NCI-H2107 treated with DMSO at 0.1 percent for 48 hours (cell line): ENCODE data around the gene EXOC6B.

Experiments used
- DNase-seq: peaks from one replicate; lab custom pipeline; 2025; ENCODE audit not compliant: unreplicated experiment; lab: John Stamatoyannopoulos, UW

The EXOC6B gene

GRCh38 chr2:72291059-72291458 is 534.8 kb downstream of the EXOC6B start:
- no peak for DNase-seq

DNA sequence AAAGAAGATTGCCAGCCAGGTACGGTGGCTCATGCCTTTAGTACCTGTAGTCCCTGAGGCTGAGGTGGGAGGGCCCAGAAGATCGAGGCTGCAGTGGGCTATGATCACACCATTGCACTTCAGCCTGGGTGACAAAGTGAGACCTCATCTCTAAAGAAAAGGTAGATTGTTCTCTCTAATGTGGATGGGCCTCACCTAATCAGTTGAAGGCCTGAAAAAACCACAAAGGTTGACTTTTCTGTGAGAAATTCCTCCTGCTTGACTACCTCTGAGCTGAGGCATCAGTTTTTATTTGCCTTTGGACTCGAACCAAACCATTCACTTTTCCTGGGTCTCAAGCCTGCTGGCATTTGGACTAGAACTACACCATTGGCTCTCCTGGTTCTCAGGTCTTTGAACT is 536.1 kb downstream of the EXOC6B start:
- DNase-seq: no peak

GRCh38 chr2:72289283-72289682 is 536.5 kb downstream of the EXOC6B start:
- DNase-seq: no peak

- no peak for DNase-seq
These were observed 547.8 kb downstream of the EXOC6B start for GRCh38 chr2:72278046-72278445.

DNA sequence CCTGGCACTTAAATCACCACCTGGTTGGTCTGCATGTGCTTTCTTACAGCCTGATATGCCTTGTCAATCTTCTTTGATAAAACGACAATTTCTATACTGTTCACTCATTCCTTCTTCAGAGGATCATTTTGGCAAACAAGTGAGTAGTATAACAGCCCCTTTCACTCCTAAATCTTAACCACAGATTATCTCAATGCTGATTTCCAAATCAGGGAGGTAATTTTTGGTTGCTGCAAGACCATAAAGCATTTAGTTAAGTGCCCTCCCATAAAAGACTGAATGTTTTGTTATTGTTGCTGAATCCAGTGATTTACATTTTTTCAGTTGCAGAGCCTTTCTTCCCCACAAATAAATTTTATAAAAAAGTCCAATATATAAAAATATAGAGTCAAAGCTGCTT is 549.0 kb downstream of the EXOC6B start:
- DNase-seq: no peak

DNA sequence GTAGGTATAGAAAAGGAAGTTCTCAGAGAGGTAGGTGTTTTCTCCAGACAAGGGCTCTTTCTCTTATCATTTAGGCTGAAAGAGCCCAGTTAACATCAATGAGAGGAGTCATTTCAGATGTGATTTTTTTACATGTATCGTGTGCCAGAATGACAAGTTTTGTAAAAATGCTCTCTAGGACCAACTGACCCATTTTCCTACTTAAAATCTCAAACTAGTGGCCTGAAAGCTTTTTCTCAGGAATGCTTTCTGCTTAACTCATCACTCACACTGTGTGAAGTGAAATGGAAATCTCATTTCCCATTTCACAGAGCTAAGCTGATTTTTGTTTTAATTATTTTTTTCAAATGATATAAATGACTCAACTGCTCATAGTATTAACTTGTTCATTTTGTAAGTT is 549.5 kb downstream of the EXOC6B start:
- no peak for DNase-seq

DNA sequence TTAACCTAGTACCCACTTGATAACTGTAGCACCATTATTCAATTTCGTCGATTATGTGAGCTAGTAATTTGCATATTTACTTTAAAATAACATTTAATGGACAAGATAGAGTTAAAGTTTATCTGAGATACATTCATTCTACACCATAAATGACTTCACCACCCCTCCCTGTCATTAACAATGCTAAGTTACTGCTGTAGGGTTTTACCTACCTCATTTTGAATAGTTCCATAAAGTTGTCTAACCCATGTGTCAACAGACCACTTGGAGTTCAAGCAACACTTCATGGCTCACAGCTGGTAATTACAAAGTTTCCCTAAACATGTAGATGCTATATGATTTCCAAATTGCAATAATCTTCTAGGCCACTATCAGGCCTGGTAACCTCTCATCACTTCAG is 550.7 kb downstream of the EXOC6B start:
- no peak for DNase-seq

- DNase-seq: no peak
These were observed 551.4 kb downstream of the EXOC6B start for GRCh38 chr2:72274380-72274797.

GRCh38 chr2:72273384-72273783 is 552.4 kb downstream of the EXOC6B start:
- DNase-seq: no peak

DNA sequence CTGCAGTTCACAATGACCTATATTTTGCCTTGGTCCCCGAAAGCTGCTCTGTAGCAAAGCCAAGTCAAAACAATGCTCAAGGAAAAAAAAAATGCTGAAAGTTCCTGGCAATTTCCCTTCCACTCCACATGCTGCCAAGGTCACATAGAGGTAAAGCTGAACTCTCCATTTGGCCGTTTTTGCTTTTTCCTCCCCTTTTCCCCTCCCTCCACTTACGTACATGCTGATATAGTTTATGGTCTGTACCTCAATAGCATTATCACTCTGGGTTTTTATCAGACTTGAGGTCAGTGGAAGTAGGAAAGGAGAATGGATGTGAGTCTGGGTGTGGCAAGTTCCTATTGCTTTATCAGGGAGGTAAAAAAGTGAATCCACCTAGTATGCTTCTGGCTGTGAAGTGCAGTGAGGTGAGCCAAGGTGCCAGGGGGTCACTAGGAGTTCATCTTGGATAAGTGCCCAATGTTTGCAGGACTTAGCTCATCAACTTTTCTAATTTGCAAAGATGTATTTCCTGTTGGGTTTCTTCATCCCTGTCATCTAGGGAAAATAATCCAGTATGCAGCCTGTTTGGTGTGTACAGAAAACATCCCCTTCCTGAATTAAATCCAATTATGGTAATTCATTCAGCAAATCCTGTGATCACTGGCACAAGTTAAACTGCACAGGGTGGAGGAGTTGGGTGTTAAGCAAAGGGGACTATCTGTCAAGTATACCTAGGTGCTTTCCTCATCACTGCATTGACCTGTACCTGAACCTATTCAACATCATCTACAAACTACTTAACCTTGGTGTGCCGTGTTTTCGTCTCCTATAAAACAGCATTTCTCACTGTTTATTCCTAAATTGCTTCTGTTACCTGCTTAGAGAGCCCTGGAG is 553.8 kb downstream of the EXOC6B start:
- DNase-seq: no peak

GRCh38 chr2:72271276-72271614 is 554.6 kb downstream of the EXOC6B start:
- DNase-seq: no peak

- DNase-seq: no peak
These were observed 555.1 kb downstream of the EXOC6B start for GRCh38 chr2:72270556-72271275.

DNA sequence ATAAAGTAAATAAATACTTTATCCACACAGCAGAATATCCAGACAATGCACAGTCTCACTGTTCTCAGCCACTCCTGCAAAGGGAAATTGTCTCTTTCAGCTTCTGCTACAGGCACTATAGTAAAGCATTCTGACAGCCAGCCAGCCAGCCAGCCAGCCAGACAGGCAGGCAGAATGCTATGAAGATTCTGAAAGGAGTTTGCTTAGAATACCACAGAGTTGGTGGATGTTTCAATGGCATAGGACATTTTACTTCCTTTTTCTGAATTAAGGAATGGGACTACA is 562.1 kb downstream of the EXOC6B start:
- DNase-seq: no peak

- DNase-seq: no peak
These were observed 562.6 kb downstream of the EXOC6B start for GRCh38 chr2:72263043-72263775.

- no peak for DNase-seq
These were observed 564.8 kb downstream of the EXOC6B start for GRCh38 chr2:72261076-72261475.

DNA sequence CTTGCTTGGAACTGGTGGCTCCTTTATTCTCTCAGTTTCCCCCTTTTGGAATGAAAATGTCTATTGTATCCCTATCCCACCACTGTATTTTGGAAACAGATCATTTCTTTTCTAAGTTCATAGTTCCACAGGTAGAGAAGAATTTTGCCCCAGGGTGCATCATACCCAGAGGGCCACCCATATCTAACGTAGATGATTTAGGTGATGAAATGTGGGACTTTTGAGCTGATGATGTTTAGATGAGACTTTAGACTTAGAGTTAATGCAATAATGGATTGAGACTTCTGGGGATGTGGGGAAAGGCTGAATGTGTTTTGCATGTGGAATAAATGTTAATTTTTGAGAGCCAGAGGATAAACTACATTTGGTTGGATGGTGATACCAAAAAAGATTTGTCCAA is 570.3 kb downstream of the EXOC6B start:
- DNase-seq: no peak

DNA sequence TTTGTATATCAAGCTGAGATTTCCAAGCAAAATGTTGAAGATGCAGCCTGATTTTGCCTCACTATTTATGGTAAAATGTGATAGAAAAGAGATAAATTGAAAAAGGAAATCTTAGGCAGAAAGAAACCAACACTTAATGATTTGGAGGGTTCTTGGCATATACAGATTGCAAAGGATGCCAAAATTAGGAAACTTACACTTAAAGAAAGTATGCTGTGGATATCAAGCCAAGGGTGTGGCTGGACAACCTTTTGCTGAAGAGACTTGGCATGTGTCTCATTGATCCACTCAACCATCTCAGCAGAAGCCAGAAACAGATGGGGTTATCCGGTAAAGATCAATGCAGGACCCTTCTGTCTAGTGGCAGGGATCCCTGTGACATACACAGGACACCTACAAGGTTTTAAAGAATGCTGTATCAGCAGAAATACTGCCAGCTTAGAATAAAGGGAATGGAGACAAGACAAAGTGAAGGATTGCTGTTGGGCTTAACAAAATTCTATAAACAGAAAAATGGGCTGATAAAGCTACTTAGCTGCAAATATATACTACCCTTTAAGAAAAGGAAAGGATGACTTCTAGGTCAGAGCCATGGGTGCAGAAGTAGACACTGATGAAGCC is 570.9 kb downstream of the EXOC6B start:
- DNase-seq: no peak

DNA sequence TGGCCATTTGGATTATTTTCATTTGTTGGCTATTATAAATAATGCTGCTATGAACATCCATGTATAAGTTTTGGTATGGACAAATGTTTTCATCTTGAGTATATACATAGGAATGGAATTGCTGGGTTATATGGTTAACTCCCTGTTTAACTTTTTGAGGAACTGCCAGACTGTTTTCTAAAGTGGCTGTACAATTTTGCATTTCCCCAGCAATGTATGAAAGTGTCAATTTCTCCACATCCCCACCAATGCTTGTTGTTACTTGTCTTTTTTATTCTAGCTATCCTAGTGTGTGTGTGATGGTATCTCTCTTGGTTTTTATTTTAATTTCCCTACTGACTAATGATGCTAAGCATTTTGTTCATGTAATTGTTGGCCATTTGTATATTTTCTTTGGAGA is 587.5 kb downstream of the EXOC6B start:
- DNase-seq: no peak

GRCh38 chr2:72237549-72237948 is 588.3 kb downstream of the EXOC6B start:
- DNase-seq: no peak

DNA sequence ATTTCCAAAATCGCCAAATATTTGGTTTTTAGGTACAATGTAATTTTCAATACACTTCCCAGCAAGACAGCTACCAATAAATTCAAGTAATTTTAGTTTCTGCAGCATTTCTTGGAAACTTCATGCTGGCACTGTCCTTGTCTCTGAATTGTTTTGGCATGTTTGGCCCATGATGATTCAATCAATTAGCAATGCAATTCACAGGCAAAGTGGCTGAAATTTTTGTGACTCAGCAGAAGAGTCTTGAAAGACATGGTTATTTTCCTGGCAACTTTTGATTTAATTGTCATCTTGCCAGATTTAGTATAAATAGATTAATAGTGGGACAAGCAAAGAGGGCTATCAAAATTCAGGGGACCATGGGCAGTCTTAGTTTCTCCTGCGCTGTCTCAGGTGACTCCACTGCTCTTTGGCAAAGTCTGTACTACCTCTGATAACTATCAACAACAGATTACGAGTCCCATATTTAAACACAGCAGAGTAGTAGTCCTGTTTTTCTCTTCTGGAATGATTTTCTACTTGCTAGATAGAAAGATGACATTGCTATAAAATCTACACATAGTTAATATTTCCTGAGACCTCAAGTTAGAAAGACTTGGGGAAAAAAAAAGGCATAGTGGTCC is 589.3 kb downstream of the EXOC6B start:
- DNase-seq: no peak
